SW480 (cell line): ENCODE data around the gene UBE2G1.

Experiments used
- DNase-seq: peaks from one replicate; pipeline ENCODE4 v3.0.0-alpha.2; 2016; ENCODE audit warnings: low spot score

The UBE2G1 gene

GRCh38 chr17:4247361-4247970, 119.0 kb downstream of the UBE2G1 start:
- DNase-seq, result peak; percentile 24

- DNase-seq, result no peak
Observed at GRCh38 chr17:4246674-4247073, 119.8 kb downstream of the UBE2G1 start.

- no peak for DNase-seq
Observed at GRCh38 chr17:4241535-4241934, 124.9 kb downstream of the UBE2G1 start.

GRCh38 chr17:4236456-4236855, 130.0 kb downstream of the UBE2G1 start:
- DNase-seq, result no peak

GRCh38 chr17:4235372-4236279, 130.8 kb downstream of the UBE2G1 start:
- DNase-seq, result no peak

GRCh38 chr17:4234401-4234800, 132.1 kb downstream of the UBE2G1 start:
- no peak for DNase-seq

- no peak for DNase-seq
Observed at GRCh38 chr17:4233668-4234258, 132.7 kb downstream of the UBE2G1 start.

- DNase-seq, result no peak
Observed at GRCh38 chr17:4232168-4232813, 134.2 kb downstream of the UBE2G1 start.

GRCh38 chr17:4229627-4230541, 136.6 kb downstream of the UBE2G1 start:
- peak; percentile 58 for DNase-seq

GRCh38 chr17:4221899-4222659, 144.4 kb downstream of the UBE2G1 start:
- DNase-seq, result no peak

GRCh38 chr17:4221163-4221562, 145.3 kb downstream of the UBE2G1 start:
- no peak for DNase-seq

GRCh38 chr17:4220655-4221054, 145.8 kb downstream of the UBE2G1 start:
- no peak for DNase-seq
